ENCODE data around the gene MEAK7.

The MEAK7 gene, protein sequence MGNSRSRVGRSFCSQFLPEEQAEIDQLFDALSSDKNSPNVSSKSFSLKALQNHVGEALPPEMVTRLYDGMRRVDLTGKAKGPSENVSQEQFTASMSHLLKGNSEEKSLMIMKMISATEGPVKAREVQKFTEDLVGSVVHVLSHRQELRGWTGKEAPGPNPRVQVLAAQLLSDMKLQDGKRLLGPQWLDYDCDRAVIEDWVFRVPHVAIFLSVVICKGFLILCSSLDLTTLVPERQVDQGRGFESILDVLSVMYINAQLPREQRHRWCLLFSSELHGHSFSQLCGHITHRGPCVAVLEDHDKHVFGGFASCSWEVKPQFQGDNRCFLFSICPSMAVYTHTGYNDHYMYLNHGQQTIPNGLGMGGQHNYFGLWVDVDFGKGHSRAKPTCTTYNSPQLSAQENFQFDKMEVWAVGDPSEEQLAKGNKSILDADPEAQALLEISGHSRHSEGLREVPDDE

DNA sequence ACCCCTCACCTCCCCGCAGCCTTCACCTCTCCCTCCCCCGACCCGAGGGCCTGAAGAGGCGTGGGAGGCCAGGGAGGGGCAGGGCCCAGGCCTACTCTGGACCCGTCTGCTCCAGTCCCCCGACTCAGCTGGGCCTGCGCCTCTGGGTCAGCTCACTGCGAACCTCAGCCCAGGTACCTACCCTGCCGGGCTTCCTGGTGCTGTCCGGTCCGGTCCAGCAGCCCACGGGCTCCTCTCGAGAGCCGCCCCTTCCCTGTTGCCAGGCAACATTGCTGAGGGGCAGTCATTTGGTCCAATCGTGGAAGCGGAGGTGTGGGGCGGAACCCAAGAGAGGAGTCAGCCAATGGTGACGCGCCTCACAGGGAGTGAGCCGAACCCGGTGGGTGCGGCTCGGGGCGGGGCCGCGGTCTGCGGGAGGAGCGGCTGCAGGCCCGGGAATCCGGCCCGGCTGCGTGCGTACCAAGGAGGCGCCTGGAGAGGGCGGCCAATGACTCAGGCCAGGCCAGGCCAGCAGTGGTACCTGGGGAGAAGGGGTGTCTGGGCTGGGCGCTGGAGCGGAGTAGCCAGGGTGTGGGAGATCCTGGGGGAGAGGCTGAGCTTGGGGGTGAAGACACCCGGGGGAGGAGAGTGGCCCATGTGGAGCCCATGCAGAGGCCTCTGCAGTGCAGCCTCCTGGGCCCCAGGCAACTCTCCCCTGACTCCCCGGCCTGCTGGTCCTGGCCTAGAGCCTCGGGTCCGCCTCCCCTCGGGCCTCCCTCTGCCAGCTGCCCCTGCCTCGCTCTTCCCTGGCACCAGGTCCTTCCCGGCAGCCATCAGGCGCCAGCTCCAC is at the start of gene MEAK7:
TSS of gene MEAK7 (minus strand) at position 240 of the 829 bp plus-strand sequence. CDS start 6,573 bp downstream, outside the sequence.
- Histone ChIP-seq H3K79me2 (no peaks in the 10 kb centered on the region), H3K4me1 (peaks cover 11% of the 10 kb centered on the region), H2AFZ (peak within 1 kb of the TSS; percentile 96), H3K4me2 (ENCODE audit: low read length) (peak within 1 kb of the TSS; percentile 92), H3K4me3 (ENCODE audit: low read depth, low read length) (peak within 1 kb of the TSS; percentile 91), H3K27ac (peak within 1 kb of the TSS; percentile 59), H3K36me3 (ENCODE audit: control insufficient read depth, insufficient read depth, low read length) (no peaks in the 10 kb centered on the region), H3K9me3 (ENCODE audit: control insufficient read depth, low read length) (no peaks in the 10 kb centered on the region), H3K9ac (peak within 1 kb of the TSS; percentile 88), H3K27me3 (ENCODE audit: control insufficient read depth, insufficient read depth, low read length) (no peaks in the 10 kb centered on the region)
- TF ChIP-seq, protein P1, sequence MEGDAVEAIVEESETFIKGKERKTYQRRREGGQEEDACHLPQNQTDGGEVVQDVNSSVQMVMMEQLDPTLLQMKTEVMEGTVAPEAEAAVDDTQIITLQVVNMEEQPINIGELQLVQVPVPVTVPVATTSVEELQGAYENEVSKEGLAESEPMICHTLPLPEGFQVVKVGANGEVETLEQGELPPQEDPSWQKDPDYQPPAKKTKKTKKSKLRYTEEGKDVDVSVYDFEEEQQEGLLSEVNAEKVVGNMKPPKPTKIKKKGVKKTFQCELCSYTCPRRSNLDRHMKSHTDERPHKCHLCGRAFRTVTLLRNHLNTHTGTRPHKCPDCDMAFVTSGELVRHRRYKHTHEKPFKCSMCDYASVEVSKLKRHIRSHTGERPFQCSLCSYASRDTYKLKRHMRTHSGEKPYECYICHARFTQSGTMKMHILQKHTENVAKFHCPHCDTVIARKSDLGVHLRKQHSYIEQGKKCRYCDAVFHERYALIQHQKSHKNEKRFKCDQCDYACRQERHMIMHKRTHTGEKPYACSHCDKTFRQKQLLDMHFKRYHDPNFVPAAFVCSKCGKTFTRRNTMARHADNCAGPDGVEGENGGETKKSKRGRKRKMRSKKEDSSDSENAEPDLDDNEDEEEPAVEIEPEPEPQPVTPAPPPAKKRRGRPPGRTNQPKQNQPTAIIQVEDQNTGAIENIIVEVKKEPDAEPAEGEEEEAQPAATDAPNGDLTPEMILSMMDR (IDR thresholded peaks at IDR 0.05), result peak; percentile 22

DNA sequence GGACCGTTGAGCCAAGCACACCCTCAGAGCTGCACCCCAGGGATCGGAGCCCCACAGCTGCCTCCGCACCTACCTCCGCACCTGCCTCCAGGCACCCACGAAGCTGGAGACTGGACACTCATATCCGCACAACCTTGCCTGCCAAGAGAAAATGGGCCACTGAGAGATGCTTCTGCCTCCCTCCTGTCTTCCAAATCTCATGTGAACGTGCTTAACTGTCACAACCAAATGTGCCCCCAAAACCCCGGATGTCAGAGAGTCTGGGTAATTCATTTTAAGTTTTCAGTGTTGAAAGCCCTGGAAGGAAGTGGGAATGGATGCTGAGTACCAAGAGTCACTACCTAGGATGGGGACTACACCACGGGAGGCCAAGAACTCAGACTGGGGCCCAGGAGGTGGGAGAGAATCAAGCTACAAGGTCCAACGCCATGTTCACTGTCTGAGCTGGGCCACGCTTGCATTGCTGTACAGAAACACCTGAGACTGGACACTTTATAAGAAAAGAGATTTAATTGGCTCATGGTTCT is 49.5 kb upstream of the MEAK7 start:
- Histone ChIP-seq H3K27me3 (ENCODE audit: control insufficient read depth, insufficient read depth, low read length) (no peaks in the 10 kb centered on the region), H3K4me3 (ENCODE audit: low read depth, low read length) (no peak overlapping the region), H3K9me3 (ENCODE audit: control insufficient read depth, low read length) (no peaks in the 10 kb centered on the region), H3K9ac (no peak overlapping the region), H3K36me3 (ENCODE audit: control insufficient read depth, insufficient read depth, low read length) (no peaks in the 10 kb centered on the region), H3K4me2 (ENCODE audit: low read length) (no peak overlapping the region), H3K4me1 (peaks cover 2% of the 10 kb centered on the region), H2AFZ (no peak overlapping the region), H3K27ac (no peak overlapping the region), H3K79me2 (no peaks in the 10 kb centered on the region)
- TF ChIP-seq, protein P1 (IDR thresholded peaks at IDR 0.05), result no peak

GRCh38 chr16:84552135-84552534 is 47.7 kb upstream of the MEAK7 start:
- H3K4me1 ChIP-seq, result peaks cover 2% of the 10 kb centered on the region
- H3K4me2 ChIP-seq (ENCODE audit: low read length), result no peak overlapping the region
- no peak overlapping the region for H3K9ac ChIP-seq
- no peaks in the 10 kb centered on the region for H3K27me3 ChIP-seq (ENCODE audit: control insufficient read depth, insufficient read depth, low read length)
- no peak overlapping the region for H2AFZ ChIP-seq
- no peaks in the 10 kb centered on the region for H3K79me2 ChIP-seq
- no peak overlapping the region for H3K27ac ChIP-seq
- H3K36me3 ChIP-seq (ENCODE audit: control insufficient read depth, insufficient read depth, low read length), result no peaks in the 10 kb centered on the region
- TF ChIP-seq, protein P1 (IDR thresholded peaks at IDR 0.05), result no peak
- no peak overlapping the region for H3K4me3 ChIP-seq (ENCODE audit: low read depth, low read length)
- H3K9me3 ChIP-seq (ENCODE audit: control insufficient read depth, low read length), result no peaks in the 10 kb centered on the region

DNA sequence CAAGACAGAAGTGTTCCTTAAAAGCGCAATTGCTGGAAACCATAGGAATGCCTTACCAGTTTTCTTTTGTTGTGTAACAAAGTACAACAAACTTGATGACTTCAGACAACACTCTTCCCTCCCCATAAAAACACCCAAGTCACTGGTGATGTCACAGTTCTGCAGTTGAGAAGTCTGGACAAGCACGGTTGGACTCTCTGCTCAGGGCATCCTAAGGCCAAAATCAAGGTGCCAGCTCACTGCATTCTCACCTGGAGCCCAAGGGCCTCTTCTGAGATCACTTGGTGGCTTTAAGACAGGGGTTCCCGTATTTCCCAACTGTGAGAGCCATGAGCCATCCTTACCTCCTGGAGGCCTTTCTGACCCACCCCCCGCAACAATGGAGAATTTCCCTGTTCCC is 45.6 kb upstream of the MEAK7 start:
- H3K9me3 ChIP-seq (ENCODE audit: control insufficient read depth, low read length), result no peaks in the 10 kb centered on the region
- peak overlapping the region; percentile 32 for H3K27ac ChIP-seq
- no peaks in the 10 kb centered on the region for H3K79me2 ChIP-seq
- no peak overlapping the region for H3K9ac ChIP-seq
- peaks cover 2% of the 10 kb centered on the region for H3K4me1 ChIP-seq
- H3K27me3 ChIP-seq (ENCODE audit: control insufficient read depth, insufficient read depth, low read length), result no peaks in the 10 kb centered on the region
- TF ChIP-seq, protein P1 (IDR thresholded peaks at IDR 0.05), result no peak
- no peaks in the 10 kb centered on the region for H3K36me3 ChIP-seq (ENCODE audit: control insufficient read depth, insufficient read depth, low read length)
- no peak overlapping the region for H3K4me3 ChIP-seq (ENCODE audit: low read depth, low read length)
- H3K4me2 ChIP-seq (ENCODE audit: low read length), result no peak overlapping the region
- H2AFZ ChIP-seq, result no peak overlapping the region

Measured in parathyroid adenoma (tissue), 2 donors.